ENCODE measurements around the gene MLKL.

The MLKL gene

DNA sequence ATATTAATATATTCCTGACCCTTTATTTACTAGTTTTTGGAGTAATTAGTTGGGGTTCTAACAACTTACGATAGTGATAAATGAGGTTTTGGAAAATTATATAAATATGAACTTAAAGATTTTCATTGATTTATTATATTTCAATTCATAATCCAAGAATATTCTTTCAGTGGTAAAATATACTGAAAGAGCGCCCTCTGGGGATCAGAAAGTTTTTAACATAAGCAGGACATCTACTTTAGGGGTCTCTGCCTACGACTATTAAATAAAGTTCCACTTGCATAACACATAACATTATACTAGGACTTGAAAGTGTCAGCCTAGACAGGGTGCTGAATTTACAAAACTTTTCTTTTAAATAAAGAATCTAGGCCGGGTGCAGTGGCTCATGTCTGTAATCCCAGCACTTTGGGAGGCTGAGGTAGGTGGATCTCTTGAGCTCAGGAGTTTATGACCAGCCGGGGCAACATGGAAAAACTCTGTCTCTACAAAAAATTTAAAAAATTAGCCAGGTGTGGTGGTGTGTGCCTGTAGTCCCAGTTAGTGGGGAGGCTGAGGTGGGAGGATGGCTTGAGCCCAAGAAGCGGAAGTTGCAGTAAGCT, 49.6 kb downstream of the MLKL start:
- H3K36me3 ChIP-seq (ENCODE audit: control insufficient read depth, insufficient read depth, low read length), result peaks cover 86% of the 10 kb centered on the region
- H3K9me3 ChIP-seq (ENCODE audit: control insufficient read depth, low read length), result no peaks in the 10 kb centered on the region
- no peaks in the 10 kb centered on the region for H3K4me1 ChIP-seq (ENCODE audit: control insufficient read depth, insufficient read depth, low read length, poor library complexity, severe bottlenecking)
- WGBS, 2 experiments (ENCODE audit: insufficient coverage in 2 of 2), result 89% methylated on average over 3 of the region's 6 CpGs
- no peak overlapping the region for H3K4me3 ChIP-seq (ENCODE audit: extremely low read depth, insufficient read depth, low read length, poor library complexity, severe bottlenecking)
- no peak overlapping the region for H3K27ac ChIP-seq (ENCODE audit: low read depth, low read length, severe bottlenecking)

DNA sequence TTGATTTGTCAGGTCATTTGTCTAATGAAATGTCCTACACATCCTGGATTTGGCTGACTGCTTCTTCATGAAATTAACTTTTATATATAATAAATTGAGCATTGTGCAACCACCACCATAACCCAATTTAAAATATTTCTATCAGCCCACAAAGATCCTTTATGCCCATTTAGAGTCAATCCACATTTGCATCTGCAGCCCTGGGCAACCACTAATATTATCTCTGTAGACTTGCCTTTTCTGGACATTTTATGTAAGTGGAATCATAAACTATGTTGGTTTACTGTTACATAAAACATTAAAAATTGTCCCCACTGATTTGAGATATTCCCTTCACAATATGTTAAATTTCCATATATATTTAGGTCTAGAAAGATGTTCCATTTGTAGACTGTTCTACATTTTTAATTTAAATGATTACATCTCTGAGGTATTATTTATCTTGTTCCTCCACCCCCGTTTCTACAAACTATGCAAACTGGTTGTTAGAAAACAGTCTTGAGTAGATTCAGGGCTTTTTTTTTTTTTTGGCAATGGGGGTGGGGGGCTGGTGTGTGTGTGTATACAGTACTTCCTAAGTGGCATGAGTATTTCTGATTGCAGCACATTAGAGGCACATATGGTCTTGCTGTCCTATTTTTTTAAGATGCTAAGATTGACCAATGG, 50.7 kb downstream of the MLKL start:
- Histone ChIP-seq H3K9me3 (ENCODE audit: control insufficient read depth, low read length) (no peaks in the 10 kb centered on the region), H3K4me3 (ENCODE audit: extremely low read depth, insufficient read depth, low read length, poor library complexity, severe bottlenecking) (no peak overlapping the region), H3K27ac (ENCODE audit: low read depth, low read length, severe bottlenecking) (no peak overlapping the region), H3K36me3 (ENCODE audit: control insufficient read depth, insufficient read depth, low read length) (peaks cover 90% of the 10 kb centered on the region), H3K4me1 (ENCODE audit: control insufficient read depth, insufficient read depth, low read length, poor library complexity, severe bottlenecking) (no peaks in the 10 kb centered on the region)
- no CpG with 5 or more reads among the region's 1 CpG for WGBS, 2 experiments (ENCODE audit: insufficient coverage in 2 of 2)

DNA sequence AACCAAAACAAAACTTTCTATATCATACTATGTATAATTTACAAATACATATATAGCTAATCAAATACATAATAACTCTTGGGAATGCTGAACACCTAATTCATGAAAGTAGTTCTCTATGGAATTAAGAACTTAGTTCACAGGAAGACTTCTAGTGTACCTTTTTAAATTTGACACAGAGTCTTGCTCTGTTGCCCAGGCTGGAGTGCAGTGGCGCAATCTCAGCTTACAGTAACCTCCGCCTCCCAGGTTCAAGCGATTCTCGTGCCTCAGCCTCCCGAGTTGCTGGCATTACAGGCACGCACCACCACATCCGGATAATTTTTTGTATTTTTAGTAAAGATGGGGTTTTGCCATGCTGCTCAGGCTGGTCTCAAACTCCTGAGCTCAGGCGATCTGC, 58.7 kb downstream of the MLKL start:
- H3K36me3 ChIP-seq (ENCODE audit: control insufficient read depth, insufficient read depth, low read length), result peaks cover 91% of the 10 kb centered on the region
- 89 to 98% methylated on average over 5 to 7 of the region's 8 CpGs for WGBS, 2 experiments (ENCODE audit: insufficient coverage in 2 of 2)
- H3K9me3 ChIP-seq (ENCODE audit: control insufficient read depth, low read length), result no peaks in the 10 kb centered on the region

DNA sequence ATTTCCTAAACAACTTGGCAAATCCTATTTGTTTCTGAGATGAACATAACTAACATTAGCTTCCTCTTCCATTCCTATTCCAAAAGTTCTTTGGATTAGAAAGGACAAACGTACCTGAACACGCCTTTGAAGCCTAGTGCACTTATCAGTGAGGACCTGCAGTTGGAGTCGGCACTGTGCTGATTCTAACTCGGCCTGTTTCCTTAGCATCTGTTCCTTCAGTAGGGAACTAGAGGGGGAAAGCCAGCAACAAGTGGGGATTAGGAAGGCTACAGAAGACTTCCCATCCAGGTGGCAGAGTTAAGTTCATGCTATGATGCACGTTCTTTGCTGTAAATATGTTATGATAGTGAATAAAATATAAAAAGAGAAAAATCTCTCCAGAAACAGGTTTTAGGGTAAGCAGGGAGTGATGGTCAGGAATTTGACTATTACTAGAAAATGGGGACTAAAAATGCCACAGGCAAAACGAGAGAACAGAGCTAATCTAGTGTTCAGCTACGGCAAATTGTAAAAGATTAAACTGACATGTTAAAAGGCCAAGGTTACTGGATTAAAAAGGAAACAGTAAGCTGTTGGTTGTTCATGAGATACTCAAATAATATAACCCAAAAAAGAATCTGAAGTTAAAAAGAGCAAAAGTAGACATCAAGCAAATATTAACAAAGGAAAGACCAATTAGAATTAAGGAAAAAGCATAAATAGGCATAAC, 62.8 kb downstream of the MLKL start:
- 96 to 100% methylated on average over 5 to 6 of the region's 7 CpGs for WGBS, 2 experiments (ENCODE audit: insufficient coverage in 2 of 2)
- no peak overlapping the region for H3K4me3 ChIP-seq (ENCODE audit: extremely low read depth, insufficient read depth, low read length, poor library complexity, severe bottlenecking)

More for the DNA sequence above, 58.7 kb downstream of the MLKL start:
- no peak overlapping the region for H3K27ac ChIP-seq (ENCODE audit: low read depth, low read length, severe bottlenecking)
- H3K4me3 ChIP-seq (ENCODE audit: extremely low read depth, insufficient read depth, low read length, poor library complexity, severe bottlenecking), result no peak overlapping the region
- H3K4me1 ChIP-seq (ENCODE audit: control insufficient read depth, insufficient read depth, low read length, poor library complexity, severe bottlenecking), result no peaks in the 10 kb centered on the region

DNA sequence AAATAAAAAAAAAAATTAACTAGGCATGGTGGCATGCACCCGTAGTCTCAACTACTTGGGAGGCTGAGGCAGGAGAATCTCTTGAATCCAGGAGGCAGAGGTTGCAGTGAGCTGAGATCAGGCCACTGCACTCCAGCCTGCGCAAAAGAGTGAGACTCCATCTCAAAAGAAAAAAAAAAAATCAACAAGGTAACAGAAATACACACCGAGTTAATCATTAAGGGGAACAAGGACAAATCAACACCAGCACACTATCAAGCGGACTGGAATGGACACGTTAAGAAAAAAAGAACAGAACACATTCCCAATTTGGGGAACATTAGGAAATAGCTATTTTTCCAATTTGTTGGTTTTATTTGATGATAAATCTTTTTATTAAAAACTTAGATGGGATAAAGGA, 65.4 kb downstream of the MLKL start:
- WGBS, 2 experiments (ENCODE audit: insufficient coverage in 2 of 2), result 40 to 57% methylated on average over 1 of the region's 5 CpGs
- no peaks in the 10 kb centered on the region for H3K4me1 ChIP-seq (ENCODE audit: control insufficient read depth, insufficient read depth, low read length, poor library complexity, severe bottlenecking)
- H3K27ac ChIP-seq (ENCODE audit: low read depth, low read length, severe bottlenecking), result no peak overlapping the region
- H3K4me3 ChIP-seq (ENCODE audit: extremely low read depth, insufficient read depth, low read length, poor library complexity, severe bottlenecking), result no peak overlapping the region
- H3K36me3 ChIP-seq (ENCODE audit: control insufficient read depth, insufficient read depth, low read length), result peaks cover 96% of the 10 kb centered on the region
- H3K9me3 ChIP-seq (ENCODE audit: control insufficient read depth, low read length), result no peaks in the 10 kb centered on the region

More for the DNA sequence above, 62.8 kb downstream of the MLKL start:
- no peaks in the 10 kb centered on the region for H3K4me1 ChIP-seq (ENCODE audit: control insufficient read depth, insufficient read depth, low read length, poor library complexity, severe bottlenecking)
- peaks cover 90% of the 10 kb centered on the region for H3K36me3 ChIP-seq (ENCODE audit: control insufficient read depth, insufficient read depth, low read length)
- no peaks in the 10 kb centered on the region for H3K9me3 ChIP-seq (ENCODE audit: control insufficient read depth, low read length)
- no peak overlapping the region for H3K27ac ChIP-seq (ENCODE audit: low read depth, low read length, severe bottlenecking)

DNA sequence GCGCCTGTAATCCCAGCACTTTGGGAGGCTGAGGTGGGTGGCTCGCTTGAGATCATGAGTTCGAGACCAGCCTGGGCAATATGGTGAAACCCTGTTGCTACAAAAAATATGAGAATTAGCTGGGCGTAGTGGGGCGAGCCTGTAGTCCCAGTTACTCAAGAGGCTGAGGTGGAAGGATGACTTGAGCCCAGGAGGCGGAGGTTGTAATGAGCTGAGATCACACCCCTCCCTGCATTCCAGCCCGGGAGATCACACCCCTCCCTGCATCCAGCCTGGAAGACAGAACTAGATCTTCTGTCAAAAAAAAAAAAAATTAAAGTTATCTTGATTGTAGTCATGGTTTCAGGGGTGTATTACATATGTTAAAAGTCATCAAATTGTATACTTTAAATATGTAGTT, 67.0 kb downstream of the MLKL start:
- Histone ChIP-seq H3K27ac (ENCODE audit: low read depth, low read length, severe bottlenecking) (no peak overlapping the region), H3K4me1 (ENCODE audit: control insufficient read depth, insufficient read depth, low read length, poor library complexity, severe bottlenecking) (no peaks in the 10 kb centered on the region), H3K9me3 (ENCODE audit: control insufficient read depth, low read length) (no peaks in the 10 kb centered on the region), H3K4me3 (ENCODE audit: extremely low read depth, insufficient read depth, low read length, poor library complexity, severe bottlenecking) (no peak overlapping the region), H3K36me3 (ENCODE audit: control insufficient read depth, insufficient read depth, low read length) (peaks cover 98% of the 10 kb centered on the region)
- WGBS, 2 experiments (ENCODE audit: insufficient coverage in 2 of 2), result 89 to 91% methylated on average over 1 to 4 of the region's 7 CpGs

DNA sequence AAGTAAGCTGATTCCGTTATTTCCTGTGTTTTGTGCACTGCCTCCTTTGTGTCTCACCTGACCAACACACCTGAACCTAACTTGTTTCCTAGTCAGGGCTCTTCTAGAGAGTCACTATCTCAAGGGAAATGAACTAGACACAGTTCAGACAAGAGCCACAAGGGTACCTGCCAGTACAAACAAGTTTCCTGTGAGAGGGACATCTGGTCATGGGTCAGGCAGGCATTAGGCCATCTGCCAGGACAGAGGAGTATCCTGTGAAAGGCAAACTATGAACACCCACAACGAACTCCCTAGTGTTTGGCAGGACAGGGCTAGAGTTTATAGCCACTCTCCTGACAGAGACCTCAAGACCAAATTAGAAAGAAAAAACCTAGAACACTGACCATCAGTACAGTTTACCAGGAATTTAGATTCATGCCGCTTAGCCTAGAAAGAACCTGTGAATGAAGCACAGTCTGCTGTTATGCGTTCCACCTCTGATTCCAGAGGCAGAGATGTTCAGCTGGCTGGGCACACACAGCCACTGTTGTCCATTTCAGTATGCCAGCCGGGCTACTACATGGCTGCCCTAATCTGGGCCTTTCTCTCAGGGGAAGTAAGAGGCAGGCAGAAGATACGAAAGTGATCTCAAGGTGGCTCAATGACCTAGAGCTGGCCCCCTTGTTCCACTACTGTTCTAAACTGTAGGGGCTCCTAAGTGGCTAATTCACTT, 73.0 kb downstream of the MLKL start:
- WGBS, 2 experiments (ENCODE audit: insufficient coverage in 2 of 2), result 96 to 100% methylated on average over 4 to 6 of the region's 6 CpGs
- H3K27ac ChIP-seq (ENCODE audit: low read depth, low read length, severe bottlenecking), result no peak overlapping the region
- no peaks in the 10 kb centered on the region for H3K9me3 ChIP-seq (ENCODE audit: control insufficient read depth, low read length)
- peaks cover 100% of the 10 kb centered on the region for H3K36me3 ChIP-seq (ENCODE audit: control insufficient read depth, insufficient read depth, low read length)
- no peak overlapping the region for H3K4me3 ChIP-seq (ENCODE audit: extremely low read depth, insufficient read depth, low read length, poor library complexity, severe bottlenecking)
- no peaks in the 10 kb centered on the region for H3K4me1 ChIP-seq (ENCODE audit: control insufficient read depth, insufficient read depth, low read length, poor library complexity, severe bottlenecking)

DNA sequence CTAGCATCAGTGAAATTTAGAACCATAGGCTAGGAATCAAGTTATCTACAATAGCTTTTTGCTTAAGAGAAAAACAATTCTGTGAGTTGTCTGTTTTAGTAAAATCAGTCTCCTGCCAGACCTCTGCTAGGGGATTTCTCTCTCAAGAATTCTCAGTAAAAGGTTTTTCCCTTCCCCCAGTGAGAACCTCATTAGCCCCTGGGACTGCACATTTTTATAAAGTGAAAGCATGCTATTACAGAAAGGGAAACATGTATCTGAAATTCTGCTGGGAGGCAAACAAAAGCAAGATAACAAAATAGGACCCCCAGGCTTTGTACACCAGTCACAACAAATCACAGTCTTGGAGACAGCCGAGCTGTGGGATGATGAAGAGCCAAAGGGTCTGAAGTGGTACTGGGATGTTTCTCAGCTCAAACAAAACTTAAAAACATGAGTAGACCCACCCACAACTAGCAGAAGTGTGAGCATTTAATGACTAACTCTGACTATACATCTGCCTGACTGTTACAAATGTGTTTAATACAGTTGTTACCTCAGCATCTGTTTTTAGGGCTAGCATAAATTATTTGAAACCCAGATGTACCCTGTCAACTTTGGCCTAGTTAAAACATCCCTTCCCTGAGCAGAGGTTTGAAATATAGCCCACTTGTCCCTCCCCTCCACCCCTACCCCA, 73.8 kb downstream of the MLKL start:
- Histone ChIP-seq H3K4me3 (ENCODE audit: extremely low read depth, insufficient read depth, low read length, poor library complexity, severe bottlenecking) (no peak overlapping the region), H3K4me1 (ENCODE audit: control insufficient read depth, insufficient read depth, low read length, poor library complexity, severe bottlenecking) (no peaks in the 10 kb centered on the region), H3K36me3 (ENCODE audit: control insufficient read depth, insufficient read depth, low read length) (peaks cover 100% of the 10 kb centered on the region), H3K9me3 (ENCODE audit: control insufficient read depth, low read length) (no peaks in the 10 kb centered on the region), H3K27ac (ENCODE audit: low read depth, low read length, severe bottlenecking) (no peak overlapping the region)
- WGBS, 2 experiments (ENCODE audit: insufficient coverage in 2 of 2), result no CpG with 5 or more reads among the region's 1 CpG

DNA sequence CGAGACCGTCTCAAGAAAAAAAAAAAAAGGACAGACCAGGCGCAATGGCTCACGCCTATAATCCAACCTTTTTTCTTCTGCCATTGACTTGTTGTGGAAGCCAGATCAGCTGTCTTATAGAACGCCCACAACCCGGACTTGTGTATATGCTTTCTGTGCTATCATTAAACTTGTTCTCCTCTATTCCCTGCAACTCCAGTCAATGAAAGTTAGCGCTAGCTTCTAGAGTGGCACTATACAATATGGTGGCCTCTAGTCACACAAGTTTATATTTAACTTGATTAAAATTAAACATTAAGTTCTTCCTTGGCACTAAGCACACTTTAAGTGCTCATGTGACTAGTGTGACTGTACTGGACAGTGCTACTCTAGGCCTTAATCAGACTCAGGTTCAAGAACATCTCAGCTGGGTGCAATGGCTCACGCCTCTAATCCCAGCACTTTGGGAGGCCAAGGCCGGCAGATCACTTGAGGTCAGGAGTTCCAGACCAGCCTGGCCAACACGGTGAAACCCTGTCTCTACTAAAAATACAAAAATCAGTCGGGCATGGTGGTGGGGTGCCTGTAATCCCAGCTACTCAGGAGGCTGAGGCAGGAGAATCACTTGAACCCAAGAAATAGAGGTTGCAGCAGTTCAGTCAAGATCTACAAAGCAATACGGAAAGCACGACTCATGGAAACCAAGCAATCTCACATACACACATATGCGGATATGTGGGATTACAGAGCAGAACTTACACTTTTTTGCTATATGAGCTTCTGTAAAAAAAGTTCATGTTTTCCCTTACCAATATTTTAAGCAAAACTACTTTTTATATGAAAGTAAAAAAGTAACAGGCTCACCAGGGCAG, 74.9 kb downstream of the MLKL start:
- WGBS, 2 experiments (ENCODE audit: insufficient coverage in 2 of 2), result 92 to 98% methylated on average over 7 to 10 of the region's 14 CpGs
- Histone ChIP-seq H3K4me1 (ENCODE audit: control insufficient read depth, insufficient read depth, low read length, poor library complexity, severe bottlenecking) (no peaks in the 10 kb centered on the region), H3K36me3 (ENCODE audit: control insufficient read depth, insufficient read depth, low read length) (peaks cover 98% of the 10 kb centered on the region), H3K4me3 (ENCODE audit: extremely low read depth, insufficient read depth, low read length, poor library complexity, severe bottlenecking) (no peak overlapping the region), H3K27ac (ENCODE audit: low read depth, low read length, severe bottlenecking) (no peak overlapping the region), H3K9me3 (ENCODE audit: control insufficient read depth, low read length) (no peaks in the 10 kb centered on the region)

DNA sequence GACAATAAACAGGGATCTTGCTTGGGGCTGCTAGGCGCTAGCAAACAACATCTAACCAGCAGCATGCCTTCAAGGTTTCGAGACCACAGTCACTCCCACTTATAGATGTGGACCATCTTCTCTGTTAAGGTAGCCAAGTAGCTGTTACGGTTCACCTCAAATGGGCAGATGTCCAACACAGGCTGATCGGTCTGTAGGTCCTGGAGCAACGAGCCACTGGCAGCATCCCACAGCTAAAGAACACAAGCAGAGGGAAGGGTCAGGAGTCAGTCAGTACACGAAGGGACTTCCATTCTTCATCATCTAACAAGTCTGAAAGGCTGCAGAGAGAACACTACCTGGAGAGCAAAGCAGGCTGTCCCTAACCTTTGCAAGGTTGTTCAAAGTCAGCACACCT, 76.8 kb downstream of the MLKL start:
- Histone ChIP-seq H3K27ac (ENCODE audit: low read depth, low read length, severe bottlenecking) (no peak overlapping the region), H3K4me1 (ENCODE audit: control insufficient read depth, insufficient read depth, low read length, poor library complexity, severe bottlenecking) (no peaks in the 10 kb centered on the region), H3K36me3 (ENCODE audit: control insufficient read depth, insufficient read depth, low read length) (peaks cover 92% of the 10 kb centered on the region), H3K9me3 (ENCODE audit: control insufficient read depth, low read length) (no peaks in the 10 kb centered on the region), H3K4me3 (ENCODE audit: extremely low read depth, insufficient read depth, low read length, poor library complexity, severe bottlenecking) (no peak overlapping the region)
- WGBS, 2 experiments (ENCODE audit: insufficient coverage in 2 of 2), result 93 to 97% methylated on average over 4 to 6 of the region's 6 CpGs
